Activated CD8-positive, alpha-beta memory T cell treated with anti-CD3 and anti-CD28 coated beads for 1 hour (primary cell): Measurements from ENCODE around the gene UBR3.
"Not testable (repeated sequence)": the region's sequence is repeated elsewhere in the genome, so short reads cannot be mapped to it uniquely, and the experiment has no call there.

ENCODE experiments used
- DNase-seq, 2 donors: peaks; one replicate each; pipeline ENCODE4 v3.0.0-alpha.2; 2020; ENCODE audit warnings: low read depth in 1 of 2; ENCODE audit errors: extremely low read depth in 1 of 2

UBR3 gene

DNA sequence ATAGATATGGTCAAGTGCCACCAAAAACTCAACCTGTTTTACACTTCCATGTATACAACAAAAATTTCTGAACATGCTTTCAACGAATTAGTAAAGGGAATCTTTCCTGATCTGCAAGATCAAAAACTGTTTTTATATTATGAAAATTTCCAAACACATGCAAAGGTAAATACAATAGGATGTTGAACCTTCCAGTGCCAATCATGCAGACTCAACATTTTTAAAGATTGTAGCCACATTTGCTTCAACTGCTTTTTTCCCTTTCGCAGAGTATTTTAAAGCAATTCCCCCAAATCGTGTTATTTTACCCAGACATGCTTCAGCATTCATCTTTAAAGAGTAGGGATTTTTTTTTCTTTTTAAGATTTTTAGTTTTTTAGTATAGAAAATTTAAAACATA is 40.3 kb downstream of the UBR3 start:
- DNase-seq, result no peak

- DNase-seq, result no peak
Observed at GRCh38 chr2:169868951-169869350, 41.7 kb downstream of the UBR3 start.

- not testable (repeated sequence) for DNase-seq
Observed at GRCh38 chr2:169871369-169871768, 44.1 kb downstream of the UBR3 start.

- no peak for DNase-seq
Observed at GRCh38 chr2:169871994-169872393, 44.7 kb downstream of the UBR3 start.

GRCh38 chr2:169877398-169877797 is 50.1 kb downstream of the UBR3 start:
- no peak for DNase-seq

DNA sequence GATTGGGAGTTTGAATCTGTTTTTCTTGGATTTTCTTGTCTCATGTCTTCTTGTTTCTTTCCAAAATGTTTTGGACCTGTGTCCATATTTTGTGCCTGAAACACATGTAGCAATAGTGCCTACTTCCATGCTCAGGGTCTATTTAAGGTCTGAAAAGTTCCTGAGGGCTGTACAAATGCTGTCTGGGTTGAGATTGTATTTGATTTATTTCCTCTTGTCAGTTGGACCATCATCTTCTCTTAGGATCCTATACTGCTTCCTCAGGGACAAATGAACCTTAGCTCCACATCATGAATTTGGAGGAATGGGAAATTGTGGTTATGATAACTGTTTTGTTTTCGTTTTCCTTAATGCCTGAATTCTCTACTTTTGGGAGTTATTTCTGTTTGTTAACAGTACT is 59.9 kb downstream of the UBR3 start:
- no peak for DNase-seq

GRCh38 chr2:169891593-169892298 is 64.5 kb downstream of the UBR3 start:
- DNase-seq, result no peak

GRCh38 chr2:169892951-169893350 is 65.7 kb downstream of the UBR3 start:
- DNase-seq, result no peak

DNA sequence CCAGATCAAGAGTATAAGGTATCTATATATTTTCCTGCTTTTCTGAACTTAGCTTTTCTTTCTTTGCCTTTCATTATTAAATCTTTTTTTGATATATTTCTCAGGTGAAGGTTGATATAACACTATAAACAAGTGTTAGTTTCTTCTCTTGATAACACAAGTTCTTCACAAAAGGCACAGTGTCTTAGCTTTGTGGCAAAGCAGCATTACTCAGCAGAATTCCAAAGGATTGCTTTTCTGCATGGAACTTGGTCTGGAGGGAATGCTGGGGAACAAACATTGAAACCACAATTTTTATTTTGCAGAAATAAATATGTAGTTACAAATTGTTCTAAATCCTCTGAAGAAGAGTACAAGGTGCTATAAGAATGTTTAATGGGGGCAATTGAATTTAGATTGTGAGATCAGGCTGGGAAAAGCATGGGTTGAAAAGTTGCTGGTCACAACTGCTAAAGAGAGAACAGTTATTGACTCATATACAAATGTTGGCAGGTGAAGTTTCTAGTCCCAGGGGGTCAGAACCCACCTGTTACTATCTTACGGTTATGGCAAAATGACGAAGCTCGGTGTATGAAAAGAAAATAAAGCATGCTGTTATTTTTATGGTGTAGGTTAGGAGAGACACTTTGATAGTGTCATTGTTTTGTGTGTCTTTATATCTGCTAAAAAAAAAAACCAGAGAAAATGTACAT is 68.2 kb downstream of the UBR3 start:
- no peak for DNase-seq

GRCh38 chr2:169897834-169898233 is 70.6 kb downstream of the UBR3 start:
- no peak for DNase-seq

GRCh38 chr2:169900103-169900502 is 72.8 kb downstream of the UBR3 start:
- not testable (repeated sequence) for DNase-seq

DNA sequence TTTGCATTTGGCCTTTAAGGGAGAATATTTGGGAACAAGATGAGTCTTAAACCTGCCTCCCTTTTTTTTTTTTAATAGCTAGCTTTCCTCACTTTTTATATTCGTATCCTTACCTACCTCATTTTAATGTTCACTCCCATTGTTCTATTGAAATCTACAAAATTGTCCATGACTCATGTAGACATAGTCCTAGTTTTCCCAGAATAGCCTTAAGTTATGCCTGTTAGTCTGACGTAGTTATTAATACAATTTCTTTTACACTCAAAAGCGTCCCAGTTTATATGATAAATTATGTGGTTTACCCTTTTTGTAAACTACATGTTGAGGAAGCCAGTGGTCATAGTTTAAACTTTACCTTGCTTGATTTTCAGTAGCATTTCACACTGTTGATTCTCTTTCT is 73.4 kb downstream of the UBR3 start:
- no peak for DNase-seq

- DNase-seq, result no peak
Observed at GRCh38 chr2:169906731-169907130, 79.5 kb downstream of the UBR3 start.

- DNase-seq, result no peak
Observed at GRCh38 chr2:169909376-169909775, 82.1 kb downstream of the UBR3 start.

DNA sequence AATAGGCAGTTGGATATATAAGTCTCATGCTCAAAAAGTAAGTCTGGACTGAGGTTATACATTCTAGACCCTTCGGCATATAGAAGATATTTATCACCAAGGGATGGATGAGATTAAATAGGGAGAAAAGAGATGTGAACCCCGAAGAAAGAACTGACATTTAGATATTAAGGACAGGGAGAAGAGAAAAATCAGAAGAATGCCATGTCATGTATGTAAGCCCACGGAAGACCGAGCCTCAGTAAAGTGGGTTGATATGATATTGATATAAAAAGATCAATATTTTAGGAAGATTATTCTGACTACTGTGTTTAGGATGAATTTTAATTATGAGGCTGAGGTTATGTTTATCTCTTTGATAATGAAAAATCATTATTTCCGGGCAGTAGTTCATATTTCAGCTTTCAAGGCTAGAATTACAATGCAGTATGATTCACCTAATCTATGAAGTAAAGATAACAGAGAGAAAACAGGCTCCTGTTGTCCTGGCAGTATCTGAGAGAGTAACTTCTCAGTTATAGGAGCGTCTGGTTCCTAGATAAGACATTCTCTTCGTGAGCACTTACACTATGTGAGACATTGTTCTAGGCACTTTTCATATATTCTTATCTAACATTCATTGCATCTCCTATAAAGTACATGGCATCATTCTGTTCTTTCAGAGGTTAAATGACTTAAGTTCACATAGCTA is 83.0 kb downstream of the UBR3 start:
- no peak for DNase-seq

DNA sequence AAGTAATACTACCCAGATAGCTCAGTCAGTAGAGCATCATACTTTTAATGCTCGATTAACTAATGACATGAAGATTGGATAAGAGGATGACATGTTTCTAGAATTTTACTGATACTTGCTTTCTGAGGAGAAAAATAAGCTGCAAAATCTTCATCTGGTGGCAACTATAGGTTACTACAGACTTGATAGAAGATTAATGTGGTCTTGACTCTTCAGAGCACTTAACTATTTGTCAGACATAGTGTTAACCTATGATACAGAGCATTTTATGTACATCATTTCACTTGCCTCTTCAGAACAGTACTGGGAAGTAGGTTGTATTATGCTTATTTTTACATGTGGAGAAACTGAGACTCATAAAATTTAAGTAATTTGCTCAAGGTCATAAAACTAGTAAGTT is 83.9 kb downstream of the UBR3 start:
- DNase-seq, result no peak

GRCh38 chr2:169916623-169917022 is 89.4 kb downstream of the UBR3 start:
- DNase-seq, result no peak

DNA sequence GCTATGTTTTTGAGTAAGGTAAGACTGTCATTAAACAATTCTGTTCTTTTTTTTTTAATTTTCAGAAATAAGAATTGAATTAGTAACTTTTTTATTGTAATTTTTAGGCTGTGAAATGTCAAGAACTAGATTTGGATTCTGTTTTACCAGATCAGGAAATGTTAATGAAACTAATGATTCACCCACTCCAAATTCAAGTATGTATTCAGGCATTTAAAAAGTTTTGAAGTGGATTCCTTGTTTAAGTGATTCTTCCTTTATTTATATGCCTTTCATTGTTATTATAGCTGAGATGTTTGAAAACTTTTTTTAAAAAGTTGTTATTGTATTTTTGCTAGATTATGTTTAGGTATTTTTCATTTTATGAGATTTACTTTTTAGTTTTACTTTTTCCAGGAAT is 96.7 kb downstream of the UBR3 start:
- no peak for DNase-seq

DNA sequence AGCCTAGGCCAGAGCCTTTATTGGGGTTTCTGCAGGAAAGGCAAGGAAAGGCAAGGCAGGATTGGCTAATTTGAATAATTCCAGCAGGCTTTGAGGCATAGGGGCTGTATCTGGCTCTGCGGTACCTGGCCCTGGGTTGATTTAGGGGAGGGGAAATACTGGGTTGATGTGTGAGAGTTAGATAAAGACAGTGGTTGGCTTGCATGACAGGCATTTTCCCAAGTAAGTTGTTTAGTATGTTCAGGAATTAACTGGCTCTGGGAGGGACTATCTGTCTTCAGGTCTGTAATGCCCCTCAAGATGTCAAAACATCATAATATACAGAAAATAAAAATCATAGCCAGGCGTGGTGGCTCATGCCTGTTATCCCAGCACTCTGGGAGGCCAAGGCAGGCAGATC is 98.7 kb downstream of the UBR3 start:
- DNase-seq, result no peak

- no peak for DNase-seq
Observed at GRCh38 chr2:169928463-169928864, 101.2 kb downstream of the UBR3 start.

DNA sequence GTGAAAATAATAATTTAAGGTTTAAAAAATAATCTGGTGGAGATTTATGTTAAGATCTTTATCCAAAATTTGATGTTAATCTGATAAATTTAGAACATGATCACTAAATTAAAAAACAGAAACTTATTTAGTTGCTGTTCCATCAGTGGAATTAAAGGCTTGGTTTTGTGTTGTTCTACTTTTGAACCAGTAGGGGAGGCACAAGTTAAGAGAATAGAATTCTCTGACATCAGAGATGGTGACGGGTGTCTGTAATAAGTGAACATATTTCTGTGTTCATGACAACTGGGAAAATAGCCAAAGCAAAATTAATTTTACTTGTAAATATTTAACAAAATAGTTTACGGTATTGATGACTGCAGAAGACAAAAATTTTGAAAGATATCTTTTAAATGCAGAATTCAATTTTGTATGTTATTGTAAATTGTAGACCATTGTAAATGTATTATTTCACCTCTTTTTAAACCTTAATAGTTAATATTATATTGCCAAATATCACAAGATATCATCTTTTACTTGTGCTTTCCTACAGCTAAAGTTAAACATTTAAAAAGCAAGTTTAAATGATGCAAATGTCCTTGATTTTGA is 106.0 kb downstream of the UBR3 start:
- no peak for DNase-seq

DNA sequence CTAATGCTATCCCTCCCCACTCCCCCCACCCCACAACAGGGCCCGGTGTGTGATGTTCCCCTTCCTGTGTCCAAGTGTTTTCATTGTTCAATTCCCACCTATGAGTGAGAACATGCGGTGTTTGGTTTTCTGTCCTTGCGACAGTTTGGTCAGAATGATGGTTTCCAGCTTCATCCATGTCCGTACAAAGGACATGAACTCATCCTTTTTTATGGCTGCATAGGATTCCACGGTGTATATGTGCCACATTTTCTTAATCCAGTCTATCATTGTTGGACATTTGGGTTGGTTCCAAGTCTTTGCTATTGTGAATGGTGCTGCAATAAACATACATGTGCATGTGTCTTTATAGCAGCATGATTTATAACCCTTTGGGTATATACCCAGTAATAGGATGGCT is 109.4 kb downstream of the UBR3 start:
- not testable (repeated sequence) for DNase-seq
